Activated T-helper 17 cell treated with anti-CD3 and anti-CD28 coated beads, Interleukin-2, amount 50 U/mL, for 72 hours (primary cell): Measurements from ENCODE around the gene DTNB. TPM values are rescaled to one million over a fixed set of nuclear protein-coding genes. Genes with fewer than 3 reads are reported as not detected.
A peak's percentile ranks its signal among the peaks of the same experiment; 100 is the strongest.

Experiments used
- ATAC-seq: fragments of 150-1000 bp; cut with Tn5 transposase; replicated peaks from 2 replicates; pipeline ENCODE4 v1.10.0; 2021; ENCODE audit warnings: mild to moderate bottlenecking, moderate library complexity
- H3K27ac Mint-ChIP-seq: one replicate; pipeline ENCODE4 v1.8.0; 2022; ENCODE audit warnings: mixed read lengths
- H3K27me3 Mint-ChIP-seq: one replicate; pipeline ENCODE4 v1.8.0; 2022; ENCODE audit warnings: mixed read lengths
- H3K36me3 Mint-ChIP-seq: one replicate; pipeline ENCODE4 v1.8.0; 2022; ENCODE audit warnings: low read depth, mild to moderate bottlenecking, mixed read lengths
- H3K4me1 Mint-ChIP-seq: one replicate; pipeline ENCODE4 v1.8.0; 2022; ENCODE audit warnings: mixed read lengths
- H3K4me3 Mint-ChIP-seq: one replicate; pipeline ENCODE4 v1.8.0; 2022; ENCODE audit warnings: mild to moderate bottlenecking, mixed read lengths
- H3K9me3 Mint-ChIP-seq: one replicate; pipeline ENCODE4 v1.8.0; 2022; ENCODE audit warnings: mixed read lengths
- total RNA-seq, 2 donors: library from RNA; stranded (reverse); gene quantifications; one replicate each; pipeline ENCODE4 v1.2.3, GENCODE V29; 2022

The DTNB gene
- total RNA-seq, 2 donors from 2014 or later: 10.0 to 11.8 TPM

- Mint-ChIP-seq H3K36me3 (peaks cover 11% of the 10 kb centered on the region), H3K27ac (peak overlapping the region; percentile 53)
These were observed 286.2 kb downstream of the DTNB start for GRCh38 chr2:25386971-25387875.

GRCh38 chr2:25385910-25386309 is 287.5 kb downstream of the DTNB start:
- ATAC-seq: no peak
- Mint-ChIP-seq H3K27me3 (no peaks in the 10 kb centered on the region), H3K36me3 (peaks cover 11% of the 10 kb centered on the region), H3K4me3 (no peak overlapping the region), H3K27ac (peak overlapping the region; percentile 53), H3K4me1 (peaks cover 5% of the 10 kb centered on the region), H3K9me3 (no peaks in the 10 kb centered on the region)

More at GRCh38 chr2:25386971-25387875, 286.2 kb downstream of the DTNB start:
- no peaks in the 10 kb centered on the region for H3K9me3 Mint-ChIP-seq
- H3K4me1 Mint-ChIP-seq: peaks cover under 1% of the 10 kb centered on the region
- ATAC-seq: no peak
- no peak overlapping the region for H3K4me3 Mint-ChIP-seq
- H3K27me3 Mint-ChIP-seq: no peaks in the 10 kb centered on the region

GRCh38 chr2:25383806-25384205 is 289.6 kb downstream of the DTNB start:
- Mint-ChIP-seq H3K4me1 (peaks cover 17% of the 10 kb centered on the region), H3K36me3 (peaks cover 7% of the 10 kb centered on the region)

GRCh38 chr2:25381502-25381901 is 291.9 kb downstream of the DTNB start:
- no peaks in the 10 kb centered on the region for H3K9me3 Mint-ChIP-seq
- H3K27ac Mint-ChIP-seq: no peak overlapping the region
- H3K4me1 Mint-ChIP-seq: peaks cover 29% of the 10 kb centered on the region
- H3K36me3 Mint-ChIP-seq: no peaks in the 10 kb centered on the region
- H3K27me3 Mint-ChIP-seq: no peaks in the 10 kb centered on the region
- no peak overlapping the region for H3K4me3 Mint-ChIP-seq
- no peak for ATAC-seq

More at GRCh38 chr2:25383806-25384205, 289.6 kb downstream of the DTNB start:
- no peaks in the 10 kb centered on the region for H3K27me3 Mint-ChIP-seq
- no peak for ATAC-seq
- no peak overlapping the region for H3K4me3 Mint-ChIP-seq
- no peak overlapping the region for H3K27ac Mint-ChIP-seq
- no peaks in the 10 kb centered on the region for H3K9me3 Mint-ChIP-seq

GRCh38 chr2:25380586-25381375 is 292.6 kb downstream of the DTNB start:
- H3K9me3 Mint-ChIP-seq: no peaks in the 10 kb centered on the region
- no peak overlapping the region for H3K27ac Mint-ChIP-seq
- no peaks in the 10 kb centered on the region for H3K27me3 Mint-ChIP-seq
- no peaks in the 10 kb centered on the region for H3K36me3 Mint-ChIP-seq
- peaks cover 29% of the 10 kb centered on the region for H3K4me1 Mint-ChIP-seq
- no peak for ATAC-seq
- H3K4me3 Mint-ChIP-seq: no peak overlapping the region

GRCh38 chr2:25380023-25380422 is 293.4 kb downstream of the DTNB start:
- Mint-ChIP-seq H3K4me1 (peaks cover 29% of the 10 kb centered on the region), H3K4me3 (no peak overlapping the region), H3K27ac (peak overlapping the region; percentile 39), H3K36me3 (no peaks in the 10 kb centered on the region), H3K27me3 (no peaks in the 10 kb centered on the region), H3K9me3 (no peaks in the 10 kb centered on the region)
- no peak for ATAC-seq

- peak overlapping the region; percentile 39 for H3K27ac Mint-ChIP-seq
- H3K4me1 Mint-ChIP-seq: peaks cover 29% of the 10 kb centered on the region
- no peak overlapping the region for H3K4me3 Mint-ChIP-seq
- H3K9me3 Mint-ChIP-seq: no peaks in the 10 kb centered on the region
- no peaks in the 10 kb centered on the region for H3K36me3 Mint-ChIP-seq
- ATAC-seq: no peak
- no peaks in the 10 kb centered on the region for H3K27me3 Mint-ChIP-seq
These were observed 293.8 kb downstream of the DTNB start for GRCh38 chr2:25379535-25379934.

- no peaks in the 10 kb centered on the region for H3K27me3 Mint-ChIP-seq
- no peaks in the 10 kb centered on the region for H3K9me3 Mint-ChIP-seq
- no peaks in the 10 kb centered on the region for H3K36me3 Mint-ChIP-seq
- H3K4me3 Mint-ChIP-seq: peak overlapping the region; percentile 24
- H3K4me1 Mint-ChIP-seq: peaks cover 29% of the 10 kb centered on the region
- H3K27ac Mint-ChIP-seq: peak overlapping the region; percentile 39
- no peak for ATAC-seq
These were observed 294.5 kb downstream of the DTNB start for GRCh38 chr2:25378731-25379490.

GRCh38 chr2:25377822-25378421 is 295.5 kb downstream of the DTNB start:
- peaks cover 29% of the 10 kb centered on the region for H3K4me1 Mint-ChIP-seq
- H3K9me3 Mint-ChIP-seq: no peaks in the 10 kb centered on the region
- peak overlapping the region; percentile 77 for H3K4me3 Mint-ChIP-seq
- no peak for ATAC-seq
- H3K27ac Mint-ChIP-seq: peak overlapping the region; percentile 82
- H3K36me3 Mint-ChIP-seq: no peaks in the 10 kb centered on the region
- H3K27me3 Mint-ChIP-seq: no peaks in the 10 kb centered on the region

GRCh38 chr2:25376750-25377621 is 296.4 kb downstream of the DTNB start:
- Mint-ChIP-seq H3K9me3 (no peaks in the 10 kb centered on the region), H3K27me3 (no peaks in the 10 kb centered on the region), H3K27ac (peak overlapping the region; percentile 82), H3K4me1 (peaks cover 27% of the 10 kb centered on the region), H3K36me3 (no peaks in the 10 kb centered on the region), H3K4me3 (peak overlapping the region; percentile 77)
- ATAC-seq: peak; percentile 99

GRCh38 chr2:25375989-25376545 is 297.3 kb downstream of the DTNB start:
- Mint-ChIP-seq H3K4me1 (peaks cover 24% of the 10 kb centered on the region), H3K9me3 (no peaks in the 10 kb centered on the region), H3K27ac (no peak overlapping the region), H3K27me3 (no peaks in the 10 kb centered on the region), H3K36me3 (no peaks in the 10 kb centered on the region), H3K4me3 (peak overlapping the region; percentile 77)
- ATAC-seq: no peak

GRCh38 chr2:25375371-25375988 is 297.9 kb downstream of the DTNB start:
- no peaks in the 10 kb centered on the region for H3K9me3 Mint-ChIP-seq
- H3K4me1 Mint-ChIP-seq: peaks cover 23% of the 10 kb centered on the region
- peak overlapping the region; percentile 77 for H3K4me3 Mint-ChIP-seq
- no peak for ATAC-seq
- H3K36me3 Mint-ChIP-seq: no peaks in the 10 kb centered on the region
- H3K27me3 Mint-ChIP-seq: no peaks in the 10 kb centered on the region
- H3K27ac Mint-ChIP-seq: no peak overlapping the region
